ENCODE data around the gene E2F3.

DNA sequence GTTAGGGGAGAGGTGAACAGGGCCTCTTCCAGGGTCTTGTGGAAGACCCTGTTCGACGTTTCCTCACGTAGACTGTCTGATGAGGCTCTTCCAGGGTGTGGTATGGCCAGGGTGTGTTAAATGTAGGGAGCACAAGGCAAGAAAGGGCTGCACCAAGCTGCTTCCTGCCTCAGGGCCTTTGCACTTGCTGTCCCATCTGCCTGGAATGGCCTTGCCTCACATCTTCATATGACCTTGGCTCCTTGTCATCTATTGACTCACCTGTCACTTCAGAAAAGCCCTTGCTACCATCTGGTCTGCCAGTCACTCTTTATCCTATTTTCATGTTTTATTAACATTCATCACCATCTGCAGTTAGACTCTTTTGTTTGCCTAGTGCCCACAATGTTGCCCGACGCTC lies 31.0 kb downstream of the E2F3 start:
- TF ChIP-seq, protein P1, sequence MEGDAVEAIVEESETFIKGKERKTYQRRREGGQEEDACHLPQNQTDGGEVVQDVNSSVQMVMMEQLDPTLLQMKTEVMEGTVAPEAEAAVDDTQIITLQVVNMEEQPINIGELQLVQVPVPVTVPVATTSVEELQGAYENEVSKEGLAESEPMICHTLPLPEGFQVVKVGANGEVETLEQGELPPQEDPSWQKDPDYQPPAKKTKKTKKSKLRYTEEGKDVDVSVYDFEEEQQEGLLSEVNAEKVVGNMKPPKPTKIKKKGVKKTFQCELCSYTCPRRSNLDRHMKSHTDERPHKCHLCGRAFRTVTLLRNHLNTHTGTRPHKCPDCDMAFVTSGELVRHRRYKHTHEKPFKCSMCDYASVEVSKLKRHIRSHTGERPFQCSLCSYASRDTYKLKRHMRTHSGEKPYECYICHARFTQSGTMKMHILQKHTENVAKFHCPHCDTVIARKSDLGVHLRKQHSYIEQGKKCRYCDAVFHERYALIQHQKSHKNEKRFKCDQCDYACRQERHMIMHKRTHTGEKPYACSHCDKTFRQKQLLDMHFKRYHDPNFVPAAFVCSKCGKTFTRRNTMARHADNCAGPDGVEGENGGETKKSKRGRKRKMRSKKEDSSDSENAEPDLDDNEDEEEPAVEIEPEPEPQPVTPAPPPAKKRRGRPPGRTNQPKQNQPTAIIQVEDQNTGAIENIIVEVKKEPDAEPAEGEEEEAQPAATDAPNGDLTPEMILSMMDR (IDR thresholded peaks at IDR 0.05; ENCODE audit: insufficient read depth, low read depth, low read length): no peak
- TF ChIP-seq EZH2 (IDR thresholded peaks at IDR 0.05; ENCODE audit: insufficient read depth, low read length): no peak

Measured in astrocyte (in vitro differentiated cells and primary cell).